ENCODE data around the gene PEX26.
"Not testable (repeated sequence)": the region's sequence is repeated elsewhere in the genome, so short reads cannot be mapped to it uniquely, and the experiment has no call there.

Gene PEX26

DNA sequence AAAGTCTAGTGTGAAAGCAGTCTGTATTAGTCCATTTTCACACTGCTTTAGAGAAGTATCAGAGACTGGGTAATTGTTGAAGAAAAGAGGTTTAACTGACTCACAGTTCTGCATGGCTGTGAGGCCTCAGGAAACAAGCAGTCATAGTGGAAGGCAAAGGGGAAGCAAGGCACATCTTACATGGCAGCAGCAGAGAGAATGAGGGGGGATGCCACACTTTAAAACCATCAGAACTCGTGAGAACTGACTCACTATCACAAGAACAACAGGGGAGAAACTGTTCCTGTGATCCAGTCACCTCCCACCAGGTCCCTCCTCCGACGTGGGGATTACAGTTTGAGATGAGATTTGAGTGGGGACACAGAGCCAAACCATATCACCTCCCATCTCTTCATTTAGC, 19.0 kb downstream of the PEX26 start:
- no peak for DNase-seq (ENCODE audit: low read depth in 3 of 3)

DNA sequence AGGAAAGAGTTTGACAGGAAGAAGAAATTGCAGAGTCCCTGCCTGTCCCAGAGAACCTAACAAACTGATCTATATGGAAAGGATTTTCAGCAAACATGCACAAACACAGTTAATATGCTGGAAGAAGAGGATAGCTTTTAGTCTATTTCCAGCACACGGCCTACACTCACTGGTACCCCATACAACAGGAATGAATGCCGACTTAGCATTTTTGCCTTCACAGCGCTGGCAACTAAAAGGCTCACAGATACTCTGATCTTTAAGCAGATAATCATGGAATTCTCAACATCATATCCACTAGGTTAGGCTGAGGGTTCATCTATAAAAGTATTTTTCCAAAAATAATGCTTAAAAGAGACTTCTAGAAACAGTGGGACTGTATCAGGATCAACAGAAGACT, 23.0 kb downstream of the PEX26 start:
- no peak for DNase-seq (ENCODE audit: low read depth in 3 of 3)

DNA sequence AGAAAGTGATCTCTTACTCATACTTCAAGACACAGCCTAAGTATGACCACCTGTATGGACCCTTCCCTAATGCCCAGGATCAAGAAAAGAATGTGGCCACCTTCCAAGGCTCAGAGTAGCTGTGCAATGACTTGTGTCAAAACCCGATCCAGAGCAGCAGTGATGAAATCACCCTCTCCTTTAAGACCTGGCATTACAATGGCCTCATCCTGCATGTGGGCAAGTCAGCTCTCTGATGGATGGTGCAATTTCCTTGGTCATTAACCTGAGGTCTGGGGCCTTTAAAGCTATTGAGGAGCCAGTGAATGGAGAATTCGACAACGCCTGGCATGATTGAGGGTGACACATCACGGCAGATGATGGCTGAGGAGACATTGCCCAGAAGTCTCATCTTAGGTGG, 23.7 kb downstream of the PEX26 start:
- DNase-seq (ENCODE audit: low read depth in 3 of 3) = no peak

DNA sequence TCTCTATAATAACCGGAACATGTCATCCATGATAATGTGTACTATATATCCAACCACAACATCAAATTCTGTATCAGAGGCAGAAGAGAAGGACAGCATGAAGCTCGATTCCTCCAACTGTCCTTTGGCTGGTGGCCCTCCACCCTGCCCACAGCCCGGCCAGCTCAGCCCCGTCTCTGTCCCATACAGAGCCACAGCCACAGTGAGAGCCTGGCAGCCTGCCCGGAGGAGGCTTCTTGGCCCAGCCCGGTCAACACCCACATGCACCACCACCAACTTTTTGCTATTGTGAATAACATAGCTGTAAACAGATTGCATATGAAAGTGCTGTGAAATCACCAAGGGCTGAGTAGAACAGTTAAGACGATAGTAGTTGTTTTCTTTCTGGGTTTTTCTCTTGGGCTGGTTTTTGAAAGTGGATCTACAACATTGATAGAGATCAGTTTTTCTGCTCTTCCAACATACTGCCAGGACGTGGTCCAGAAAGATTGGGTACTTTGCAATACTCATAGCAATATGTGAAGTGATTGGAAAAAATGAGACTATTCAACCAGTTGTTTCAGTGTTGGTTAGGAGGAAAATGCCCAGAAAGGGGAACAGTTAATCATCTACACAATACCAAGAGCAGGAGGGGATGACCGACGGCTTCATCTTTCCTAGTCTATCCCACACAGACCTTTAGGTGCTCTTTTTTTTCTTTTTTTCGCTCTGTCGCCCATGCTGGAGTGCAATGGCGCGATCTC, 25.9 kb downstream of the PEX26 start:
- DNase-seq (ENCODE audit: low read depth in 3 of 3) = no peak

DNA sequence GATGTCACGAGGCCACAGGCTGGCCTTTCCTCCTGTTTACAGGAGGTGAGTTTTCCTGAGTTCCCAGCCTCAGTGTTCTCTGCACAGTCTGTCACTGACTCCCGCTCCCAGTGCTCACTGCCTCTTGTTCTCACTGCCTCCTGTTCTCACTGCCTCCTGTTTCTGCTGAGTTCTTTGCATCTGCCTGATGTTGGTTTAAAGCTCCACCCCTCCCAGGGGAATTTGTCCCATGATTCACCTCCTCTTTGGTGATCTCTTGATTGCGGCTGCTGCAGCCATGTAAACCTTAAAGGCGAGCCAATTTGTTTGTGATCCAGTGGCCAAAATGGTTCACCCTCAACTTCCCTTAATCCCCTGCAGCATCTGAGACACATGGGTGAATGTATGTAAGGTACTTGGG, 26.8 kb downstream of the PEX26 start:
- no peak for DNase-seq (ENCODE audit: low read depth in 3 of 3)

DNA sequence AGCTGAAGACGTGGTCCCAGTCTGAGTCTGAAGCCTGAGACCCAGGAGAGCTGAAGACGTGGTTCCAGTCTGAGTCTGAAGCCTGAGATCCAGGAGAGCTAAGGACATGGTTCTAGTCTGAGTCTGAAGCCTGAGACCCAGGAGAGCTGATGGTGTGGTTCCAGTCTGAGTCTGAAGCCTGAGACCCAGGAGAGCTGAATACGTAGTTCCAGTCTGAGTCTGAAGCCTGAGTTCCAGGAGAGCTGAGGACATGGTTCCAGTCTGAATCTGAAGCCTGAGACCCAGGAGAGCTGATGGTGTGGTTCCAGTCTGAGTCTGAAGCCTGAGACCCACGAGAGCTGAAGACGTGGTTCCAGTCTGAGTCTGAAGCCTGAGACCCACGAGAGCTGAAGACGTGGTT, 28.2 kb downstream of the PEX26 start:
- DNase-seq (ENCODE audit: low read depth in 3 of 3) = not testable (repeated sequence)

DNA sequence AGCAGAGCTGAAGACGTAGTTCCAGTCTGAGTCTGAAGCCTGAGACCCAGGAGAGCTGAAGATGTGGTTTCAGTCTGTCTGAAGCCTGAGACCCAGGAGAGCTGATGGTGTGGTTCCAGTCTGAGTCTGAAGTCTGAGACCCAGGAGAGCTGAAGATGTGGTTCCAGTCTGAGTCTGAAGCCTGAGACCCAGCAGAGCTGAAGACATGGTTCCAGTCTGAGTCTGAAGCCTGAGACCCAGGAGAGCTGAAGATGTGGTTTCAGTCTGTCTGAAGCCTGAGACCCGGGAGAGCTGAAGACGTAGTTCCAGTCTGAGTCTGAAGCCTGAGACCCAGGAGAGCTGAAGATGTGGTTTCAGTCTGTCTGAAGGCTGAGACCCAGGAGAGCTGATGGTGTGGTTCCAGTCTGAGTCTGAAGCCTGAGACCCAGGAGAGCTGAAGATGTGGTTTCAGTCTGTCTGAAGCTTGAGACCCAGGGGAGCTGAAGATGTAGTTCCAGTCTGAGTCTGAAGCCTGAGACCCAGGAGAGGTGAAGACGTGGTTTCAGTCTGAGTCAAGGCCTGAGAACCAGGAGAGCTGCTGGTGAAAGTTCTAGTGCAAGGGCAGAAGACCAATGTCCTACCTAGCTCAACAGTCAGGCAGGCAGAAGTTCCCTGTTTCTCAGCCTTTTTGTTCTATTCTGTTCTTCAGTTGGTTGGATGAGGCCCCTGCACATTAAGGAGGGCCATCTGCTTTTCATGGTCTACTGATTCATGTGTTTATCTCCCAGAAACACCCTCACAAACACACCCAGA, 29.0 kb downstream of the PEX26 start:
- not testable (repeated sequence) for DNase-seq (ENCODE audit: low read depth in 3 of 3)

DNA sequence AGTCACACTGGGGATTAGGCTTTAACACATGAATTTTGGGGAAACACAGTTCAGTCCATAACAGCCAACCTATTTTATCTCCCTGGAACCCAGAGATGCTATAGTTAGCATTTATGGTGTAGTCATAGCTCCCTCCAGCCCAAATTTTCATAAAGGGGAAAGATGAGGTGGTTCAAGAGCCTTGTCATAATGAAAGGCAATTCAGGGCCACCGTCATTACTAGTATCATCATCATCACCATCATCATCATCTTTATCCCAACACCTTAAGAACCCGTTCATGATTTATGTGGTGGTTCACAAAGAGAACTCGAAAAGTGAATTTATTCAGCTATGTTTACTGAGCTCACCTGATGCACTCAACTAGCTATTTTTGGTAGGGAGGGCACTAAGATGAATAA, 30.4 kb downstream of the PEX26 start:
- no peak for DNase-seq (ENCODE audit: low read depth in 3 of 3)

DNA sequence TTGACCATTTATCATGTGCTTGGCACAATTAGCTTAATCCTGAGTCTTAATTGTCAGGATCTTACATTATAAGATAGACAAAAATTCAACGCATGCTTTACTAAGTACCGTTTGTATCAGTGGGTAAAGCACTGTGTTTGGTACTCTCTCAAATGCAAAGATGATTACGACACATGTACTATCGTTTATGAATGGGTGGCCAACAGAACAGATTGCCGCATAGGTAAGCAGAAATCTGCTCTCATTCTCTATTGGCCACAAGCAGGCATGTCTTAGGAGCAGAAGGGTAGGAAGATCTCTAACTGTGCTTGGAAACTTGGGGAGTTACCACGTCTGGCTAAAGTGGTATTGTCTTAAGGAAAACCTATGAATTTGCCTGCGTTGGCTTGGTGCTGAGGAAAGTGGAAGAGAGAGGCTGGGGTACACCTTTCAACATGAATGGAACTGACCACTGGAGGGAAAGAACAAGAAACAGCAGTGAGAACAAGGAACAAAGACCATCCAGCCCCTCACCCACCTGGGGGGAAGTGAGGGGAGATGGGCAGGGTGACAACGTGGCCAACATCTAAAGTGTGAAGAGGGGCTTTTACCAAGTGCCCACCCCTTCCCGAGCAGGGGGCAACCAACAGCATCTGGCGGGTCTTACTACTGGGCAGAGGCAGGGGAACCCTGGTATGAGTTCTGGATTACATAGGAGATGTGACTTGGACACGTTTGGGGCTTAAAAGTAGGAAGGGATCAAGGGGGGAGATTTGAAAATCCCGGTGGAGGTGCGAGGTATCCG, 31.8 kb downstream of the PEX26 start:
- no peak for DNase-seq (ENCODE audit: low read depth in 3 of 3)

DNA sequence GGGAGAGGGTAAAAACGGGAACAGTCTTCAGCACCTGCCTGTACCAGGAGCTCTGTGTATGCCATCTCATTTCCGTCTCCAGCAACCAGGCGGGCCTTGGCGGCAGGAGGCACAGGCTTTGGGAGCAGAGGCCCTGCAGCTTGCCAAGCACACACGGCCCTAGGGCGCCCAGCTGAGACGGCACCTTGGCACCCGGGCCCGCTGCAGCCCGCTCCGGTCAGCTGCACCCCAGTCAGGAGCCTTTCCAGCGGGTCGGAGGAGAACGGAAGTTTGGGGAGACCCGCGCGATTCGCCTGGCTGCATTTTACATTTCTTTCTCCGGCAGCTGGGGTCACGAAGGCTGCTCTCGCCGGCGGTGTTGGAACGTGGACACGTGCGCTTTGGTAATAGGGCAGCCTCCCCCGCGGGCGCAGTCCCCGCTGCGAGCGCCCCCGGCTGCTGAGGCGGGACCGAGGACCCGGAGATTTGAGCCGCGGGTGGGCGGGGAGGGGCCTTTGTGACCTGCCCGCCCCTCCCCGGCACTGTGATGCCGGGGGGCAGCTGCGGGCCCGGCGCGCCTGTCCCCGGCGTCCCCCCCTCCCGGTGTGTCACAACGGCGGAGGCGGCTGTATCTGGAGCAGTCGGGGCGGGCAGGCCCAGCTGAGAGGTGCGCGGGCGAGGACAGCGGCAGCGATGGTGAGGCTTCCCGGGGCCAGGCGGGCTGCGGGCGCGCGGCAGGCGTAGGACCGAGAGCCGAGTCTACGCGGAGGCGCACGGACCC, 32.6 kb downstream of the PEX26 start, which contains the start of gene TUBA8:
TUBA8 (plus strand) TSS at position 616 of the 760 bp plus-strand sequence; CDS start at position 673, 57 bp downstream.
- peak; percentile 22 to 45 (median 31) for DNase-seq (ENCODE audit: low read depth in 3 of 3)

DNA sequence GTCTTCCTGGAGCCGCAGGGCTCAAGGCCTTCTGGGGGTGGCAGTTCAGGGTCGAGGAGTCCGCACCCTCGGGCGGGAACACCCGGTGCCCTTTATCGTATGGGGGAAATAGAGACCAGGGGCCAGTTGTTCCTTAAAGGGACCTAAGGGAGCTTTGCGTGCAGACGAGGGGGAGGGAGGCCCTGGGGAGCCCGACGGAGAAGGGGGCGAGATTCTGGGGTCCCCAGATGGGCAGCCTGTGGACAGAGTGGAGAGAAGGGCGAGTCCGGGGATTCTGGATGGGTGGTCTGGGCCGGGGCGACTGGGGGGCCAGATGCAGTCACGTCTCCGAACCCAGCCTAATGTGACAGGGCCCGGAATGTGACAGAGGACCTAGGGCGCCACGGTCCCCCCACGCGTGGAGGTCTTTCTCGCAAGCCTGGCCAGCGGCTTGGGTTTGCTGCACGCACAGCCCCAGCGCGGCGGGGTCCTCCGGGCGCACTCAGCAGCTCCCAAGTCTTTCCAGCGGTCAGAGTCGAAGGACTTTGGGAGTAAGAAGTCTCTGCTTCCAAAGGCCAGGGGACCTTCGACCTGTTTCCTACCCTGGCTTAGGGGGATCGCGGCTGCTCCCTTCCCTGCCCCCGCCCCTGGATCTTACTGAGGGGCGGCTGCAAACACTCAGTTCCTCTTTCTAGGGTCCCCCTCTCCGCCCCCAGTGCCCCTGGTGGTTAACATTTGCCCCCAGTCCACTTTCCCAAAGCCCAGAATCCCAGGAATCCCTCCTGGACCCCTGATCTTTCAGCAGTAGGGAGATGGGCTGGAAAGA, 33.4 kb downstream of the PEX26 start:
- DNase-seq (ENCODE audit: low read depth in 3 of 3) = no peak

DNA sequence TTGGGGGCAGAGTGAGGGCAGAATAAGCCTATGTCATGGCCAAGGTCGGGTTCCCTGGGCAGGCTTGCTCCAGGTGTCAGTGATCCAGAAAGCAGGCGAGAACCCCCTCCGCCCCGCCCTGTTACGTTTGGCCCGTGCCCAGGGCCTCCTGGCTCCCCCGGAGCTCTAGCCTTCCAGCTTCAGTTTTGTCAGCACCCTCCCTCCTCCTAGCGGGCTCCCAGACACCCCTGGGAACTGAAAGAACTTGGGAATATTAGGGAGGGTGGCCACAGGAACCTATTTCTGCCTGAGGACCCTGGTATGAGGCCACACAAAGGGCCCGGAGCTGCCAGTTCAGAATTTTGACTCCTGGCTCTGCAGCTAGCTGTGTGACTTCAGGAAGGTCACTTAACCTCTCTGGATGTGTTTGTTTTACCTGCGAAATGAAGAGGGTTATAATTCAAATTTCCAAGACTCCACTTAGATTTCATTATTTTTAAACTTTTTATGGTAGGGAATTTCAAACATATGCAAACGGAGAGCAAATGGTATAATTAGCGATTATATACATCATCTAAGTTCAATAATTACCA, 34.1 kb downstream of the PEX26 start:
- DNase-seq (ENCODE audit: low read depth in 3 of 3) = no peak

DNA sequence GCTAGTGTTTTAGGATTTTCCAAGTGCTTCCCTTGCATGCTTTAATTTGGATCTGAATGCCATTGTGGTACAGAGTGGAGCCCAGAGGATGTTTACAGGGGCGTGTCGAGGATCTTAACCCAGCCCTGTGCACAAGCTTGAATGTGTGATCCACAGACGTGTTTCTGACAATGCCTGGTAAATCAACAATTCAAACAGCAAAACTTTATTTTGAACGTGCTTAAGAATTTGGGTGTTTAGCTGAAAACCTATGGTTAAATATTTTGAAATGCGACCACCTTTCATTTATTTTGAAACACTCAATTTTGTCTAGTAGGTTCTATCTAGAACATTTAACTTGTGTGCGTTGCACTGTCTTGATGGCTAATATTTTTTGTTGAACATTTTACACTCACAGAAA, 34.6 kb downstream of the PEX26 start:
- DNase-seq (ENCODE audit: low read depth in 3 of 3) = no peak

DNA sequence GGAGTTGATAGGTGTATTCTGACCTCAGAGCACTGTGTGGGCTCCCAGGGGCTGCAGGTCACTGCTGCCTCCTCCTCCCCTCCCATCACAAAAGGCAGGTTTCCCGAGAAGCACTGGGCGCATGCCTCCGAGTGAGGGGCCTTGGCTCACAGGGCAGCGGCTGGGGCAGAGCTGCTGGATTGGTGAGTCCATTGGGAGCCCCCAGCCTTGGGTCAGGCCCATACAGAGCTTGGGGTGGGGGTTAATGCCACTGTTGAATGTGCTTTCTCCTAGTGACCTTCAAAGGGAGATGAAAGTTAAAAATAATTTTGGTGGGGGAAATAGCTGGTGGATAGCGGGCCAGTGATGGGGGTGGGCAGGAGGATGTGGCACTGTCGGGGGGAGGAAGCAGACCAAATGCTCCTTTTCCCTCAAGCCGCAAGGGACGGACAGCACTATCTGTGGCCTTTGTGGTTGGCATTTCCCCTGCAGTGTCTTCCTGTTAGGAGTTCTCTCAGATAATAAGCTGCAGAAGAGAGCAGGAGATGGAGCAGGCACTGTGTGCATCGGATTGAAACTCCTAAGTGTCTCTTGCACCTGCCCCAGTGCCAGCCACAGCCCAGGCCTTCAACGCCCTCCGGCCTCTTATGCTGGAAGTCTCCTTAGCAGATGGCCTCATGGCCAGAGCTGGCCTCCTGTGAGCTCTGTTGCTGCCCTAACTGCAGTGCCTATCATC, 36.0 kb downstream of the PEX26 start:
- no peak for DNase-seq (ENCODE audit: low read depth in 3 of 3)

DNA sequence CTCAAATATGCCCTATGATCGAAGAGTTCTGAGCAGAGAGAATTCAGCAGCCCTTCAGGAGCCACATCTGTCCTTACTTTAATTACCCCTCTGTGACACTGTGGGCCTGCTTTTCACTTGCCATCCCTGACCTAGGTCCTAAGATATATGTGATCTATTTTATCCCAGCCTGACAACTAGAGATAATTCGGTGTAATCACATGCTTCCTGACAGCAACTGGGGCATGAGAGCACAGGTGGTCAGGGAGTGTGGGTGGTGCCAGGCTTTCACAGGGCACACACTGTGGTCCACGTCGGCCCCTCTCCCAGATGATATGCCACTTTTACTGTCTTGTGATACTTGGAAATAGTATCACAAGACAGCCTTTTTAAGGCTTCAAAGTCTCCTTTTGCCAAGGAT, 36.7 kb downstream of the PEX26 start:
- no peak for DNase-seq (ENCODE audit: low read depth in 3 of 3)

DNA sequence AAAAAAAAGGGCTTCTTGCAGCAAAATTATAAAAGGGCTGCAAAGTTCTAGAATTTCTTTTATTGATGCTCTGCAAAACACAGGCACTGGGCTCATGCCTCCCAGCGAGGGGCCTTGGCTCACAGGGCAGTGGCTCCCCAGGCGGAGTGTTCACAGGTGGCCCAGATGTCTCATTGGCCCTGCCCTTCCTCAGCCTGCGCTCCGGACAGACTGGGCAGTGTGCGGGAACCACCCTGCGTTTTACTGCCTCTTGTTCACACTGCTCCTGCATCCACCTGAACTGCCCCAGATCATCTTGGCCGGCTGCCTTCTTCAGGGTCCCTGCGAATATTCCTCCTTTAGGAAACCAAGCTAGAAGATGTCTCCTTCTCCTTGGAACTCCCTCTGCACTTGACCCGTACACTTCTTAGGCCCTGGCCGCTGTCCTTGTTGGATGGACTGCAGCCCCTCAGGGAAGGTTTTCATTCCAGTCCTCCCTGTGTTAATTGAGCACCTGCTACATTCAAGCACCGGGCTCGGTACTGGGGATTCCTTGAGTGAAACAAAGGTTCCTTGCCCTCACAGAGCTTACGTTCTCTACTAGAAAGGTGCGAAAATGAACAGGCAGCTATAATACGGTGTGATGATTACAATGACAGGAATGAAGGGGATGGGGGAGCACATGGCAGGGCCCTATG, 37.3 kb downstream of the PEX26 start:
- DNase-seq (ENCODE audit: low read depth in 3 of 3) = no peak

DNA sequence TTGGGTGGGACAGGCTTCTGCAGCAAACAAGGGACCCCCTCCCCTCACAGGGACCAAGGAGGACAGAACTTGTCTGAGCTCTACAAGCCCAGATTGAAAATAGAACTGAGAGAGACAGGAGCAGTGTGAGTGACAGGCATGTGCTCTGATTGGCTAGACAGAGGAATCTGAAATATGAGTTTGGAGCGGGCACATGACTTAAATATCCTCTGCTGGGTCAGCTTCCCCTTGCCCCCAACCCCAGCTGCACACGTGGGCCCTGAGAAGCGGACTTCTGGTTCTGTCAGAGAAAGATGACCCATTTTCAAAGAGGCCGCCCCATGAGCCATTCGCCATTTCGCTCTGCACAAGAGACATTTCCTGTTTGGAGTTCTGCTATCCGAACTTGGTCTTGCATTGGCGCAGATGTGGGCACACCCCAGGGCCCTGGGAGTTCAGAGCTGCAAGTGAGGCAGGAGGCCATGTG, 38.1 kb downstream of the PEX26 start:
- DNase-seq (ENCODE audit: low read depth in 3 of 3) = no peak

DNA sequence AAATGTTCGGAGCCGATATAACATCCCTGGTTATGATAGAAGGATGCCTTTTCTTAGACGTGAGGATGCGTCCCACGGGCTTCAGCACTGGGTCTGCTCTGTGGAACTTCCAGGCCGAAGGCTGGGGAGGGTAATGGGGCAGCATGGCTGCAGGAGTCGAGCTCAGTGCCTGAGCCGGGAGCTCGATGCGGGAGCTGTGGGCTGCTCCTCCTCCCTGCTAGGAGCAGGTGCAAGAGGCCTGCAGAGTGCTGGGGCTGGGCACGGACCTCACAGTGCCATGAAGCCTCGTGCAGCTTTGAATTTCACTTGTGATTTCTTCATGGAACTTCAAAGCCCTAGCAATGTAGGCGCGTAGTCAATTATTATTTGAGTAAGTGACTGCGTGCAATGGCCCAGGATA, 38.8 kb downstream of the PEX26 start:
- DNase-seq (ENCODE audit: low read depth in 3 of 3) = no peak

DNA sequence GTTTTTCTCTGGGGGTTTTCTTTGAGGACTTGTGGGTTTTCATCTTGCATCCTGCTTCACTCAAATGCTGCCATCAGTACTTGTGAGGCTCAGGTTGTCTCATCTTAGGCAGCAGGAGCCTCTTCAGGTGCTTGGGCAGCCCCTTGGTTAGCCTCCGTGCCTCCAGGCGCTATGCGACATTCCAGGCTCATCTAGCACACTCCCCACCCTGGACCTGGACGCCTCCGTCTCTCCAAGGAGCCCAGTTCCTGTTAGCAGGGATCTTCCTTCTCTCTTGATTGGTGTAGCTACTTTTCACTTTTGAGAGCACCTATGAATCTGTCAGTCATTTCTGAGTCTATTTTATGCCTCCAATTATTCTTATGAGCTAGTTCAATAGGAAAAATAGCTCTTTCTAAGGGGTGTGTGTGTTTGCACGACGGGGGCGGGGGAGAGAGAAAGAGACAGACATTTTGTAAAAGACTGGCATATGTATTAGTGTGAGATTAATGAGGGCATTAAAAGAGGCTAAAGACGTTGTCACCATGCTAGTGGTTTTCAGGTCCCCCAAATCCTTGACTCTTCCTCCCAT, 40.6 kb downstream of the PEX26 start:
- no peak for DNase-seq (ENCODE audit: low read depth in 3 of 3)
